CMK (cell line): ENCODE data around the gene TEC.
A peak's percentile ranks its signal among the peaks of the same experiment; 100 is the strongest.
"Not testable (repeated sequence)": the region's sequence is repeated elsewhere in the genome, so short reads cannot be mapped to it uniquely, and the experiment has no call there.

Source experiments
- DNase-seq: peaks from one replicate; pipeline ENCODE4 v3.0.0-alpha.2; 2010; ENCODE audit warnings: low read depth

TEC gene

GRCh38 chr4:48268956-48269860, at the start of gene TEC:
TSS of gene TEC (minus strand) at chr4:48269838. CDS start at chr4:48228614, 41,224 bp downstream.
- DNase-seq, result peak; percentile 45

GRCh38 chr4:48315728-48316630, 46.3 kb upstream of the TEC start:
- no peak for DNase-seq

GRCh38 chr4:48314746-48315145, 45.1 kb upstream of the TEC start:
- not testable (repeated sequence) for DNase-seq

DNA sequence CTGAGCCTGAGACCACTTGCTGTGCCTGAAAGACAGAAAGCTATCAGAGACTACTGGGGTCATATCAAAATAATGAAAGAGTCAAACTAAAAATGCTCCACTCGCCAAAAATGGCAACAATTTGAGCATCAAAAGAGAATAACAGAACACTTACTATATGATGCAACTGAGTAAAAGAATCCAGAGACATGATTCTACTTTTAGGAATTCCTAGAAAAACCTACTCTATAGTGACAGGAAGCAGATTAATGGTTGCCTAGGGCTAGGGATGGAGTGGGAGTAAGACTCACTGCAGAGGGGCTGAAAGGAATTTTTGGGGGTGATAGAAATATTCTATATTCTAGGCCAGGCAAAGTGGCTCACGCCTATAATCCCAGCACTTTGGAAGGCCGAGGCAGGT, 42.3 kb upstream of the TEC start:
- no peak for DNase-seq

DNA sequence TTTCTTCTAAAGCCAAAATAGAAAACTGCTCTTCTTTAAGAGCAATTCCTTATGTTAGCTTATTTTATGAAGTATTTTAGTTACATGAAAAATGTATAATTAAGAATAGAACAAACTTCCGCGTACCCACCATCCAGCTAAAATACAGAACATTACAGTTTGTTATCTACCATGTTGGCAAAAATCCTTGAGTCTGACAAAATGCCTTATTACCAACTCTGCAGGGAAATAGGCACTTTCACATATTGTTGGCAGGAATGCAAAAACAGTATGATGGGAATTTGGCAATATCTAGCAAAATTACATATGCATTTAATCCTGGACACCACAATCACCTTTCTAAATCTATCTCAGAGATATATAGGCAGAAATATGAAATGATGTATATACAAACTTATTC, 39.3 kb upstream of the TEC start:
- DNase-seq, result no peak

- DNase-seq, result no peak
Observed at GRCh38 chr4:48307528-48307927, 37.9 kb upstream of the TEC start.

DNA sequence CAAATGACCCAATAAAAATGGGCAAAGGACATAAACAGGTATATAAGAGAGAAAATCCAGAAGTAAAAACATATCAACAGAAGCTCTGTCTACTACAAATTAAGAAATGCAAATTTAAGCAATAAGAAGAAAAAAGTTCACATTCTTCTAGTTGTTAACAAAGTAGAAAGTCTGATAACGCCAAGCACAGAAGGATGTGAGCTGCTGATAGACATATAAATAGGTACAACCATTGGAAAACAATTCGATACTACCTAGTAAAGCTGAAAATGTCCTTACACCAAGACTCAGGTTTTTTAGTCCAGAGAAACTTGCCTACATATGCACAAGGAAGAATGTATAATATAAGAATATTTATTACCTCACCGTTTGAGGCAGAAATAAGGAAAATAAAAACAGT, 35.9 kb upstream of the TEC start:
- no peak for DNase-seq

DNA sequence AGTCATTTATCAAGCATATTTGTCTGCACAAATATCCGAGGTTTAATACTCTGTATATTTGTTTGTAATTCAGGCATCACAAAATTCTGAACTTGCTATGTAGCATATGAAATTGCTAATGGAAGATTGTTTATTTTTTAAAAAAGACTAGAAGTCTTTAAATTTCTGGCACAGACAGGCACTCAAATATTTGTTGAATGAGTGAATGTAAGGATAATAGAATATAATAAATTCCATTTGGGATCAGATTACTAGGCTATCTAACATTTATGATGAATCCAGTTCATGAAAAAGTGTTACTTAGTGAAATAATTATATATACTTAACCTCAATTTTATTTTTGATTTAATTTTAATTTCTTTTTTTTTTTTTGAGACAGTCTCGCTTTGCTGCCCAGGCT, 30.4 kb upstream of the TEC start:
- no peak for DNase-seq

DNA sequence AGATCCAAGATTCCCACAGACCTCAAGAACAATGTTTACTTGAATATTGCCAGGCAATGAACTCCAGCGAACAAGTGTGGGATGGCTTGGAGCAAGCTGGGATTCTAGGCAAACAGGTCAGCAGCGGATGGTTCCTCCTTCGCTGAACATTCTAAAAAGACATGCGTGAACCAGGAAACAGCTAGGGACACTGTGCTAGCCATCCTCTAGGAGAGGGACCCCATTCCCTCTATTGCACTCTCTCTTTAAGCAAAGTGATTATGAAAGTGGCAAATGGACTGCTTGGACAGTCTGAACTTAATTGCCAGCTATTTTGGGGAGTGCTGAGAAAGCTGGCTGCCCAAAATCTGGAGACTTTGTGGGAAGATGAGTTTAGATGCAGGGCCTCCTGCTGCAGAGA, 29.9 kb upstream of the TEC start:
- no peak for DNase-seq

GRCh38 chr4:48297256-48297846, 27.7 kb upstream of the TEC start:
- no peak for DNase-seq

GRCh38 chr4:48296365-48296764, 26.7 kb upstream of the TEC start:
- no peak for DNase-seq

DNA sequence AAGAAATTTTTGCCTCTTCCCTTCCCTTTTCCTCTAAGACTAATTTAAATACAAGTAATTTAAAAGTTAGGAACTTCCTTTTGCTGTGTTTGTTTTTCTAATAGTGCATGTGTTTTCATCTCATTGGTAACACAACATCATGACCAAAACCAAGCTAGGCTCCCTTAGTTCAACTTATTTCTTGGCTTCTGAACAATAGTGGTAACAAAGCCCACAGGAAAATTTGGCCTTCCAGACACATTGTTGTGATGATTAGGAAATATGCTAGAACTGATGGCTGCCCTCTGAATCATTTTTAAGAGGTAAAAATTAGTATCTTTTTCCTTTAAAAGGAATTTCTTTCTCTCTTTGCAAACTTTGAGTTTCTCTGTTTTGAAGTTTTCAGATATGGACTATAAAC, 25.5 kb upstream of the TEC start:
- DNase-seq, result no peak

DNA sequence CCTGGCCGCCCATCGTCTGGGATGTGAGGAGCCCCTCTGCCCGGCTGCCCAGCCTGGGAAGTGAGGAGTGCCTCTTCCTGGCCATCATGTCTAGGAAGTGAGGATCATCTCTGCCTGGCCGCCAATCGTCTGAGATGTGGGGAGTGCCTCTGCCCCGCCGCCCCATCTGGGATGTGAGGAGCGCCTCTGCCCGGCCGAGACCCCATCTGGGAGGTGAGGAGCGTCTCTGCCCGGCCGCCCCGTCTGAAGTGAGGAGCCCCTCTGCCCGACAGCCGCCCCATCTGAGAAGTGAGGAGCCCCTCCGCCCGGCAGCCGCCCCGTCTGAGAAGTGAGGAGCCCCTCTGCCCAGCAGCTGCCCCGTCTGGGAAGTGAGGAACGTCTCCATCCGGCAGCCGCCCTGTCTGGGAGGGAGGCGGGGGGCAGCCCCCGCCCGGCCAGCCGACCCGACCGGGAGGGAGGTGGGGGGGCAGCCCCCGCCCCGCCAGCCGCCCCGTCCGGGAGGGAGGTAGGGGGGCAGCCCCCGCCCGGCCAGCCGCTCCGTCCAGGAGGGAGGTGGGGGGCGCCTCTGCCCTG, 22.7 kb upstream of the TEC start:
- DNase-seq, result not testable (repeated sequence)

DNA sequence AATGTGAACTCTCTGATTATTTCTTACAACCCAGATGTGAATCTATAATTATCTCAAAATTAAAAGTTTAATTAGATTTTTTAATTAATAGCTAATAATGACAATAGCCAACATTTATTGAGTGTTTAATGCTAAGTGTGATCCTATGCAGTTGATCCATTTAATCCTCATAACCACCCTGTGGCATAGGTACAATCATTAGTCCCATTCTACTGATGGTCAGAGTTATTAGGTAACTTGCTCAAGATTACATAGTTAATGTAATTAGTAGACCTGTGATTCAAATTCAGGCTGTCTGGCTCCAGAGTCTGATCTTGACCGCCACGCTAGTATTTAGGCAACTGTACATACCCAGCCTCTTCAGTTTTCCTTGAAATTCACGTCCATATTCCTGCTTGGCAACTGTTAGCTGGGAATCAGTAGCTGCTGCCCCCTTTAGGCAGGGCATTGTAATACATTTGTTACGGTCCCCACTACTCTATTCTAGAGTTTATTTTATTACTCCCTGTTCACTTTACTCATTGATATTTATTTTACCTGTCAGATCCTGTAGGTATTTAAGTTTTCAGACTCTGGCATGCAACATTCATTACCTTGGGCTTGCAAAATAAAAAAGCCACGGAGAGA, 20.6 kb upstream of the TEC start:
- peak; percentile 18 for DNase-seq

DNA sequence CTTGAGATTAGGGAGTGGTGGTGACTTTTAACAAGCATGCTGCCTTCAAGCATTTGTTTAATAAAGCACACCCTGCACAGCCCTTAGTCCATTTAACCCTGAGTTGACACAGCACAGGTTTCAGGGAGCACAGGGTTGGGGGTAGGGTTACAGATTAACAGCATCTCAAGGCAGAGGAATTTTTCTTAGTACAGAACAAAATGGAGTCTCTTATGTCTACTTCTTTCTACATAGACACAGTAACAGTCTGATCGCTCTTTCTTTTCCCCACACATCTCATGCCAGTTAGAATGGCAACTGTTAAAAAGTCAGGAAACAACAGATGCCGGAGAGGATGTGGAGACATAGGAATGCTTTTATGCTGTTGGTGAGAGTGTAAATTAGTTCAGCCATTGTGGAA, 16.4 kb upstream of the TEC start:
- not testable (repeated sequence) for DNase-seq

DNA sequence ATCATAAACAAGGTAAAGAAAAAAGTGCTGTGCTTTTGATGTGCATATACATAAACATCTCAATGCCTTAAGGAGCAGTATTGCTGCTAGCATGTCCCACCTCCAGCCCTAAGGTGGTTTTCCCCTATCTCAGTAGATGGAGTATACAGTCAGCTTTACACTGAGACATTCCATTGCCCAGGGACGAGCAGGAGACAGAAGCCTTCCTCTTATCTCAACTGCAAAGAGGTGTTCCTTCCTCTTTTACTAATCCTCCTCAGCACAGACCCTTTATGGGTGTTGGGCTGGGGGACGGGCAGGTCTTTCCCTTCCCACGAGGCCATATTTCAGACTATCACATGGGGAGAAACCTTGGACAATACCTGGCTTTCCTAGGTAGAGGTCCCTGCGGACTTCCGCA, 16.0 kb upstream of the TEC start:
- DNase-seq, result not testable (repeated sequence)

DNA sequence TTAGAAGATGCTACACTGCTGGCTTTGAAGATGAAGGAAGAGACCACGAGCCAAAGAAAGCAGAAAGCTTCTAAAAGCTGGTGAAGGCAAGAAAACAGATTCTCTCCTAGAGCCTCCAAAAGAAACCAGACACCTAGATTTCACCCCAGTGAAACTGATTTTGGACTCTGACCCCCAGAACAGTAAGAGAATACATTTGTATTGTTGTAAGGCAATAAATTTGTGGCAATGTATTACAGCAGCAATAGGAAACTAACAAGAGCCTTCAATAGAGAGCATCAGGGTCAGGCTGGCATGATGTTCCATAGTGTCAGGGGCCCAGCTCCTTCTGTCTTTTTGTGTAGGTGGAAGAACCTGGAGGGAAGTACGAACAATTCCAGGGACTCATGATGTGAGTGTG, 6.0 kb upstream of the TEC start:
- DNase-seq, result no peak

GRCh38 chr4:48275247-48275646, 5.6 kb upstream of the TEC start:
- DNase-seq, result no peak

DNA sequence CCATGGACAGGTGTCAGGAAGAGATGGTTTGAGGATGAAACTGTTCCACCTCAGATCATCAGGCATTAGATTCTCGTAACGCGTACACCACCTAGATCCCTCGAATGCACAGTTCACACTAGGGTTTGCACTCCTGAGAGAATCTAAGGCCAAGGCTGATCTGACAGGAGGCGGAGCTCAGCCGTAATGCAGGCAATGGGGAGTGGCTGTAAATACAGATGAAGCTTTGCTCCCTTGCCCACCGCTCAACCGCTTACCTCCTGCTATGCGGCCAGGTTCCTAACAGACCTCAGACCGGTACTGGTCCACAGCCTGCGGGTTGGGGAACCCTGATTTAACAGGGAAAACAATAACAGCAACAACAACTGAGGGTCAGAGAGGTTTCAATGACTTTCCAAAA, 2.0 kb upstream of the TEC start:
- no peak for DNase-seq

- no peak for DNase-seq
Observed at GRCh38 chr4:48270951-48271473, 1.4 kb upstream of the TEC start.

DNA sequence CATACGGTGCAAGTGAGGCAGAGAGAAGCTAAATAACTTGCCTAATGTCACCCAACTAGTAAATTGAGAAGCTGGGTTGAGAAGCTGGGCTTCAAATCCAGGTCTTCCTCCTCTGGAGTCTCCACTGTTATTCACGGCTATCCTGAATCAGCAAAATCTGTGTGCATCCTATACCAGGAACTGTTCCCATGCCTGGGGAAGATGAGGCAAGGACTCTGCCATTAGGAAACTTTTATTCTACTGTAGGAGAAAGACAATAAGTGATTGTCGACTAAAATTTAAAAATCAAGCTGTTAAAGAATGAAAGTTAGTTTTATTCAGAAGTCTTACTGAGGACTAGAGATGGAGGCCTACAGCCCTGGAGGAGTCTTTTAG, 872 bp upstream of the TEC start:
- no peak for DNase-seq
